ENCODE measurements around the gene LRSAM1.

Gene LRSAM1

GRCh38 chr9:127426756-127427155 is 24.6 kb upstream of the LRSAM1 start:
- no peak for DNase-seq (ENCODE audit: low spot score)

GRCh38 chr9:127428348-127428747 is 23.0 kb upstream of the LRSAM1 start:
- no peak for DNase-seq (ENCODE audit: low spot score)

GRCh38 chr9:127430415-127430814 is 20.9 kb upstream of the LRSAM1 start:
- no peak for DNase-seq (ENCODE audit: low spot score)

- no peak for DNase-seq (ENCODE audit: low spot score)
Observed at GRCh38 chr9:127437497-127438264, 13.6 kb upstream of the LRSAM1 start.

GRCh38 chr9:127438394-127438793 is 12.9 kb upstream of the LRSAM1 start:
- no peak for DNase-seq (ENCODE audit: low spot score)

- no peak for DNase-seq (ENCODE audit: low spot score)
Observed at GRCh38 chr9:127444283-127444920, 6.9 kb upstream of the LRSAM1 start.

- DNase-seq (ENCODE audit: low spot score), result no peak
Observed at GRCh38 chr9:127444921-127445850, 6.1 kb upstream of the LRSAM1 start.

- DNase-seq (ENCODE audit: low spot score), result no peak
Observed at GRCh38 chr9:127445851-127446712, 5.2 kb upstream of the LRSAM1 start.

- DNase-seq (ENCODE audit: low spot score), result no peak
Observed at GRCh38 chr9:127446713-127447415, 4.4 kb upstream of the LRSAM1 start.

- DNase-seq (ENCODE audit: low spot score), result no peak
Observed at GRCh38 chr9:127447416-127448111, 3.7 kb upstream of the LRSAM1 start.

GRCh38 chr9:127448112-127448805 is 3.1 kb upstream of the LRSAM1 start:
- DNase-seq (ENCODE audit: low spot score), result no peak

GRCh38 chr9:127449332-127449966 is 1.9 kb upstream of the LRSAM1 start:
- DNase-seq (ENCODE audit: low spot score), result no peak

- no peak for DNase-seq (ENCODE audit: low spot score)
Observed at GRCh38 chr9:127450243-127450760, 1.0 kb upstream of the LRSAM1 start.

- no peak for DNase-seq (ENCODE audit: low spot score)
Observed at GRCh38 chr9:127451608-127451857, 223 bp downstream of the LRSAM1 start.

- peak; percentile 63 for DNase-seq (ENCODE audit: low spot score)
Observed at GRCh38 chr9:127451858-127452656, 747 bp downstream of the LRSAM1 start.

GRCh38 chr9:127452691-127453090 is 1.4 kb downstream of the LRSAM1 start:
- no peak for DNase-seq (ENCODE audit: low spot score)

GRCh38 chr9:127455324-127455992 is 4.1 kb downstream of the LRSAM1 start:
- no peak for DNase-seq (ENCODE audit: low spot score)
